ENCODE data around the gene EMILIN3. TPM values are rescaled to one million over a fixed set of nuclear protein-coding genes. Genes with fewer than 3 reads are reported as not detected.

The EMILIN3 gene
- total RNA-seq, 2 experiments from 2014 or later: not detected

- H3K4me3 Mint-ChIP-seq: no peak overlapping the region
- H3K36me3 Mint-ChIP-seq (ENCODE audit: low read depth): no peaks in the 10 kb centered on the region
- H3K9me3 Mint-ChIP-seq: no peaks in the 10 kb centered on the region
- ChIA-PET CTCF (interaction anchor here (1.3 to 2.1 kb wide), 2 partner anchors 171 to 210 kb away, joined by 4 to 7 read pairs; no protein-coding TSS in a partner anchor), POLR2A (interaction anchor here (0.8 kb wide), 1 partner anchor 21 kb away, joined by 3 read pairs; no protein-coding TSS in a partner anchor)
- ATAC-seq (no peak), DNase-seq (no peak)
- H3K27ac Mint-ChIP-seq: no peak overlapping the region
- no peak for TF ChIP-seq CTCF (IDR thresholded peaks at IDR 0.05)
- H3K27me3 Mint-ChIP-seq: peaks cover 2% of the 10 kb centered on the region
- H3K4me1 Mint-ChIP-seq (ENCODE audit: low read depth): peaks cover 7% of the 10 kb centered on the region
- intact Hi-C loops (cut with micrococcal nuclease): loop anchor here (5.0 to 10.0 kb wide), 2 partner anchors 68 to 380 kb away; no protein-coding TSS in a partner anchor
Observed at GRCh38 chr20:41344477-41344876, 22.1 kb downstream of the EMILIN3 start.

- CTCF ChIA-PET: interaction anchor here (1.1 to 2.1 kb wide), 3 partner anchors 8 to 208 kb away, joined by 4 to 7 read pairs (median 5); no protein-coding TSS in a partner anchor
- H3K27me3 Mint-ChIP-seq: peaks cover 6% of the 10 kb centered on the region
- no peak for TF ChIP-seq CTCF (IDR thresholded peaks at IDR 0.05)
- POLR2A ChIA-PET: no interaction called here
- ATAC-seq (no peak), DNase-seq (no peak)
- no peaks in the 10 kb centered on the region for H3K36me3 Mint-ChIP-seq (ENCODE audit: low read depth)
- no peaks in the 10 kb centered on the region for H3K9me3 Mint-ChIP-seq
- H3K4me1 Mint-ChIP-seq (ENCODE audit: low read depth): peaks cover 7% of the 10 kb centered on the region
- no peak overlapping the region for H3K4me3 Mint-ChIP-seq
- intact Hi-C loops (cut with micrococcal nuclease): loop anchor here (5.0 to 10.0 kb wide), 2 partner anchors 70 to 378 kb away; no protein-coding TSS in a partner anchor
- no peak overlapping the region for H3K27ac Mint-ChIP-seq
Observed at GRCh38 chr20:41342474-41343464, 23.8 kb downstream of the EMILIN3 start.

- Mint-ChIP-seq H3K4me3 (peak within 1 kb of the TSS; percentile 72), H3K27ac (peak within 1 kb of the TSS; percentile 33), H3K27me3 (peaks cover 6% of the 10 kb centered on the region), H3K9me3 (no peaks in the 10 kb centered on the region), H3K4me1 (ENCODE audit: low read depth) (peaks cover 7% of the 10 kb centered on the region), H3K36me3 (ENCODE audit: low read depth) (no peaks in the 10 kb centered on the region)
- DNase-seq (peak; percentile 67), ATAC-seq (peak; percentile 83)
- ChIA-PET CTCF (interaction anchor here (0.7 to 4.1 kb wide), 28 partner anchors 10 to 371 kb away, joined by 3 to 73 read pairs (median 3); partner anchors contain the start of gene PLCG1), POLR2A (interaction anchor here (1.0 to 2.0 kb wide), 2 partner anchors 10 to 173 kb away, joined by 3 to 4 read pairs; no protein-coding TSS in a partner anchor)
- peak; percentile 37 for TF ChIP-seq CTCF (IDR thresholded peaks at IDR 0.05)
- intact Hi-C loops (cut with micrococcal nuclease): loop anchor here (5.0 to 10.0 kb wide), 2 partner anchors 72 to 376 kb away; no protein-coding TSS in a partner anchor
Observed at GRCh38 chr20:41340327-41341055, 26.1 kb downstream of the EMILIN3 start, which contains the start of gene LPIN3. LPIN3 (plus strand) TSS chr20:41340821; CDS start chr20:41345804, 4,983 bp downstream.

GRCh38 chr20:41339957-41340326 lies 26.7 kb downstream of the EMILIN3 start:
- TF ChIP-seq CTCF (IDR thresholded peaks at IDR 0.05): peak; percentile 100
- ATAC-seq (peak; percentile 91), DNase-seq (peak; percentile 88)
- H3K36me3 Mint-ChIP-seq (ENCODE audit: low read depth): no peaks in the 10 kb centered on the region
- no peaks in the 10 kb centered on the region for H3K9me3 Mint-ChIP-seq
- H3K4me1 Mint-ChIP-seq (ENCODE audit: low read depth): peaks cover 7% of the 10 kb centered on the region
- intact Hi-C loops (cut with micrococcal nuclease): loop anchor here (5.0 to 10.0 kb wide), 4 partner anchors 72 to 375 kb away; partner anchors contain the start of gene PLCG1
- POLR2A ChIA-PET: interaction anchor here (2.0 kb wide), 1 partner anchor 172 kb away, joined by 4 read pairs; no protein-coding TSS in a partner anchor
- H3K27ac Mint-ChIP-seq: peak overlapping the region; percentile 33
- H3K27me3 Mint-ChIP-seq: peaks cover 6% of the 10 kb centered on the region
- CTCF ChIA-PET: interaction anchor here (0.7 to 4.1 kb wide), 52 partner anchors 8 to 371 kb away, joined by 3 to 73 read pairs (median 3); partner anchors contain the start of gene PLCG1
- H3K4me3 Mint-ChIP-seq: peak overlapping the region; percentile 72
